Urothelium cell line (cell line): ENCODE results near the gene CHAD.
A peak's percentile ranks its signal among the peaks of the same experiment; 100 is the strongest.

Source experiments
- DNase-seq: peaks from one replicate; pipeline ENCODE4 v3.0.0; 2011; ENCODE audit warnings: low spot score, mixed read lengths
- FAIRE-seq: peaks from 2 replicates; lab custom pipeline; 2011; peaks lifted over from hg19 to GRCh38; lab: Jason Lieb, UNC

Gene CHAD

DNA sequence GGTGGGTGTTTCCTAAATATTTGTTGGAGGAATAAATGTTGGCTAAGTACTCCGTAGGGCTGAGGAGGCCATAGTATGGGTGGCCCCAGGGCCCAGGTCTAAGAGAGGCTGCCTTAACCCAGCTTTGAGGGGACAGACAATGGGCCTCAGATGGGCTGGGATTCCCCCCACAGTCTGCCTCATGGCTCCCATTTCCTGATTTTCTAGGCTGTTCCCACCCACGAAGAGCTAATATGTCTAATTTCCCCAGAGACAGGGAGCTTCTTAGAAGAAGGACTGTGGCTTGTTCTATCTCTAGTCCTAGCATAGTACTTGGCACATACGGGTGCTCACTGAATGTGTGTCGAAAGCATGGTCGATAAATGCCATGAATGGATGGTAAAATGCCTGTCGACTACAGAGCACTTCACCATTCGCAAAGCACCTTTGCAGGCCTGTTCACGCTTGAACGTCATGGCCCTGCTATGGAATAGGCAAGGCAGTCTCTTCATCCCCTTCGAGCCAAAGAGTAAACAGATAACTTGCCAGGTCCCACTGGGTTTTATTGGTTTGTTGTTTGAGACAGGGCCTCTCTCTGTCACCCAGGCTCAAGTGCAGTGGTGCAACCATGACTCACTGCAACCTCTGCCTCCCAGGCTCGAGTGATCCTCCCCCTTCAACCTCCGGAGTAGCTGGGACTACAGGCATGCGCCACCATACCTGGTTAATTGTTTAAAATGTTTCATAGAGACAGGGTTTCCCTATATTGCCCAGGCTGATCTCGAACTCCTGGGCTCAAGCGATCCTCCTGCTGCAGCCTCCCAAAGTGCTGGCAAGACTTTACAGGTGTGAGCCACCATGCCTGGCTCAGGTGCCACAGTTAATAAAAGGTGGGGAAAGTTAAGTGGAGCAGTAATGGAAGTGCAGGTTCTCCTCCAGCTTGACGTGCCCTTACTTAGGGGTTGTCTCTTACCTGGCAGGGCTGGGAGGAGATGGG is 9.7 kb downstream of the CHAD start:
- no peak for DNase-seq
- no peak for FAIRE-seq

GRCh38 chr17:50458270-50458669 is 10.4 kb downstream of the CHAD start:
- no peak for FAIRE-seq
- DNase-seq: no peak

GRCh38 chr17:50457621-50458020 is 11.1 kb downstream of the CHAD start:
- FAIRE-seq: no peak
- DNase-seq: no peak

DNA sequence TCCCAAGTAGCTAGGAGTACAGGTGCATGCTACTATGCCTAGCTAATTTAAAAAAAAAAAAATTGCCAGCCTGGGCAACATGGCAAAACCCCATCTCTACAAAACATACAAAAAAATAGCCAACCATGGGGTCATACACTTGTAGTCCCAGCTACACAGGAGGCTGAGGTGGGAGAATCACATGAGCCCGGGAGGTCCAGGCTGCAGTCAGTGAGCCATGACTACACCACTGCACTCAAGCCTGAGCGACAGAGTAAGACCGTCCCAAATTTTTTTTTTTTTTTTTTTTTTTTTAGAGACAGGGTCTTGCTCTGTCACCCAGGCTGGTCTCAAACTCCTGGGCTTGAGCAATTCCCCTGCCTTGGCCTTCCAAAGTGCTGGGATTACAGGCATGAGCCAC is 14.8 kb downstream of the CHAD start:
- no peak for FAIRE-seq
- DNase-seq: no peak

DNA sequence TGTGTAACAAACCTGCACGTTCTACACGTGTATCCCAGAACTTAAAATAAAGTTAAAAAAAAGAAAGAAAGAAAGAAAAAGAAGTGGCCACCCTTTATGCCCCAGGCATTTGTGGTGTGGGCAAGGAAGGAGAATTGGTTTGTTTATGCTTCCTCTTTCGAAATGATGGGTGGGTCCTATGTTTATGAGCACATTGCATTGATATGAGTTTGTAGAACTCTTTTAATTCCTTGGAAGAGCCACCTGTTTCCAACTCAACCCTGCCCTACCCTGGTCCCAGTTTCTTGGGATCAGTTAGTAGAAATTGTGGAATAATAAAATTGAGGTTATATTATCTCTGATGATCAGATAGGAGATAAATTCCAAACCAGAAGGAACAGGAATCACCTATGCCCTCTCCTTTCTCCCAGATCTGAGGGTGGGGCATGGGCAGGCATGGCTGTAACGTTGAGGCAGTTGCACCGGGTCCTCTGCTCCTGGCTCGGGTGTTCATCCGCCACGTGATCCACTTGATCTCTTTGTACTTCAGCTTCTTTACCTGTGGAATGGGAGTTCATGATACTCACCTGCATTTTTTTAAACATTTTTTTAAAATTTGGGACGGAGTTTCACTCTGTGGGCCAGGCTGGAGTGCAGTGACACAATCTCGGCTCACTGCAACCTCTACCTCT is 15.9 kb downstream of the CHAD start:
- FAIRE-seq: no peak

GRCh38 chr17:50451943-50452629 is 16.6 kb downstream of the CHAD start:
- peak; percentile 1 for DNase-seq
- no peak for FAIRE-seq

More for the DNA sequence above, 15.9 kb downstream of the CHAD start:
- DNase-seq: no peak

DNA sequence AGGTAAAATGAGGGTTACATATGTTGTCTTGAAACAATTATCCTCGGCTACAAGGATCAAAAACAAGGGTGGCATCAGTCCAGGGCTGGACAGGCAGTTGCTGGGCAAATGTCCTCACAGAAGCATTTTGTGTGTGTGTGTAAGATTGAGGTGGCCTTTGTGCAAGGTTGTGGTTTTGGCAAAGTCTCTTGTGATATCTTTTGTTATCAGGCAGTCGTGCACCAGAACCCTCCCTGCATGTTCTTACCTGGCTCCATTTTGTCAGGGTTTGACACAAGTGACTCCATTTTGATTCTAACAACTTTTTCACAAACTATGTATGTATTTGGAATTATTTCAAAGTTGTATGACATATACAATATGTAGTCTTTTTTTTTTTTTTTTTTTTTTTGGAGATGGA is 20.0 kb downstream of the CHAD start:
- FAIRE-seq: no peak
- no peak for DNase-seq

GRCh38 chr17:50447870-50448595 is 20.6 kb downstream of the CHAD start:
- FAIRE-seq: no peak
- no peak for DNase-seq

- no peak for DNase-seq
- no peak for FAIRE-seq
Measured at GRCh38 chr17:50445730-50446325, 22.9 kb downstream of the CHAD start.

DNA sequence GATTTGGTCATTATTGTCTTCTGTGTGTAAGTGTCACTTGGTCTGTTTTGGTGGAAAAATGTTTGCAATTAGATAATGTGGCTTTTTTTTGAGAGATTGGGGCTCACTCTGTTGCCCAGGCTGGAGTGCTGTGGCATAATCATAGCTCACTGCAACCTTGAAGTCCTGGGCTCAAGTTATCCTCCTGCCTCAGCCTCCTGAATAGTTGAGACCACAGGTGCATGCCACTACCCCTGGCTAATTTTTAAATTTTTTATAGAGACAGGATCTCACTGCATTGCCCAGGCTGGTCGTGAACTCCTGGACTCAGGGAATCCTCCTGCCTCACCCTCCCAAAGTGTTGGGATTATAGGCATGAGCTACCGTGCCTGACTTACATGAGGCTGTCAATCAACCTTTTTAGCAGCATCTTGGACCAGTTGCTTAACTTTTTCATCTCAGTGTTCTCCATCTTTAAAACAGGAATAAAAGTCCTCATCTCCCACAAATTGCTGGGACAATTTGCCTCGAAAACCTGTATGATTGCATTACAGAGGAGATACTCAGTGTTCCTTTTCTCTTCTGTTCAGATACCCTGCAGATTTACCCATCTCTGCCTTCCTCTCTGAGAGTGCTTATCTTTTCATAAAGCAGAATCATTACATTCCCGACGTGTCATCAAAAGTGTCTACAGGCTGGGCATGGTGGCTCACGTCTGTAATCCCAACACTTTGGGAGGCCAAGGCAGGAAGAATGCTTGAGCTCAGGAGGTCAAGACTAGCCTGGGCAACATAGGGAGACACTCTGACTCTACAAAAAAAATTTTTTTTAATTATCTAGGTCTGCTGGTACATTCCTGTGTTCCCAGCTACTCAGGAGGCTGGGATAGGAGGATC is 23.6 kb downstream of the CHAD start:
- no peak for FAIRE-seq
- no peak for DNase-seq

DNA sequence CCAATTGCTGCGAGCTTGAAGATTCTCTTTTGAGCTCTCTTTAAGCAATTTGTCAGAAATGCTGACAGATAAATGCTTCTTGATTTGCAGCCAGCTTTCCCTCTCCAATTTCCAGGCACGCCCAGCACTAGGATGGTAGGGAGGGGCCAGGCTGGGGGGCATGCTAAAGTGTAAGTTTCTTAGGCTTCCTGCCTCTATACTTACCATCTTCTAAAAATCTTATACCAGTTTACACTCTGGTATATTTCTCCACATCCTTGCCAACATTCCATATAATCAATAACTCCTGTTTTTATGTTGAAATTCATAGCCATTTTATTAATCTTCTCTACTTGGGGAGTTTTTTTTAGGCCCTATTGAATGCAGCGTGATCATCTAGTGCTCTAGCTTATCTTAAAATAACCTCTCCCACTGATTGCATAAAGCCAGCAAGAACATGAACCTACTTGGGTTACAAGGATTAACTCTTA is 25.1 kb downstream of the CHAD start:
- FAIRE-seq (no peak), DNase-seq (no peak)

GRCh38 chr17:50440838-50441829 is 27.5 kb downstream of the CHAD start:
- no peak for DNase-seq
- no peak for FAIRE-seq

DNA sequence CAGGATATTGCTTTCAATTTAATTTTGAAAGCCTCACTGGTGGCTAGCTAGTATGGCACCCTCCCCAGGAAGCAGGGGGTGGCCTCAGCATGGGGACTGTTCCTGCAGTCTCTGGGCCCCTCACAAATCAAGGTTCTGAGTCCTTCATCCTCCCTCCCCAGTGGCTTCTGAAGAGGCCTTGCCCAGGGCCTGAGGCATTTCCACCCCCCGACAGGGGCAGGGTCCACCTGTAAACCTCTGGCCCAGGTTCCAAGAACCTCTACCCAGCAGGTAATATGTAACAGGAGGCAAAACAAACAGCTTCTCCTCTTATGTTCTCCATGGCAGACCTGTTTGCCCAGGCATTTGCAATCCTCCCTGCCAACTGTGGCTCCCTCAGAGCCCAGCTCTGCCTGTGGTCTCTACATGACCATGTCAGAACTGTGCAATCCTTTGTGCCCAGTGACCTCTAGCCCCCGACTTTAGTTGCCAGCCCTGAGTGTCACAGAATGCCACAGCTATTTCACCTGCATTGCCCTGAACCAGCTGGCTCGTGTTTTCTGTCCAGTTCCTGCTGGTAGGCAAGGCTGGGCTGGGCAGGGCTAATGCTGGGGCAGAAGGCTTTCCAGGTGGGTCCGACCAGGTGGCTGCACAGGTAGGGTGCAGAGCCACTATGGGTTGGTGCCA is 28.4 kb downstream of the CHAD start:
- FAIRE-seq: no peak

DNA sequence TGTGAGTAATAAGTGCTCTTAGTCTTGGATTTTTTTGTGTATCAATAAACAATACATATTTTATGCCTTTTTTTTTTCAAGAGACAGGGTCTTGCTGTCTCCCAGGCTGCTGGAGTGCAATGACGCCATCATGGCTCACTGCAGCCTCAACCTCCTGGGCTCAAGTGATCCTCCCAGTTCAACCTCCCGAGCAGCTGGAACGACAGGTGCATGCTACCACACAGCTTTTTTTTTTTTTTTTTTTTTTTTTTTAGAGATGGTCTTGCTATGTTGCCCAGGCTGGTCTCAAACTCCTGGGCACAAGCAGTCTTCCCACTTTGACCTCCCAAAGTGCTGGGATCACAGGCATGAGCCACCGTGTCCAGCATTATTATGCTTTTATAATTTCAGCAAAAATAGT is 29.7 kb downstream of the CHAD start:
- no peak for FAIRE-seq
- DNase-seq: no peak

More for the DNA sequence above, 28.4 kb downstream of the CHAD start:
- no peak for DNase-seq

DNA sequence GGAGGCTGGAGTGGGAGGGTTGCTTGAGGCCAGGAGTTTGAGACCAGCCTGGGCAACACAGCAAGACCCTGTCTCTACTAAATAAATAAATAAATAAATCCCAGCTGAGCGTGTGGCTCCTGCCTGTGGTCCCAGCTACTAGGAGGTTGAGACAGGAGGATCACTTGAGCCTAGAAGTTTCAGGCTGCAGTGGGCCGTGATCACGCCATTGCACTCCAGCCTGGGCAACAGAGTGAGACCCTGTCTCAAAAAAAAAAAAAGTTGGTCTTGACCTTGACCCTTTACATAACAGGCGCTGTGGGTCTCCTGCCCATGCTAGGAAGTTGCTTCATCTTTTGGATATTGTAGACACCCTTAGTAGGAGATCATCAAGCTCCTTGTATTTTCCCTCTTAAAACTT is 31.3 kb downstream of the CHAD start:
- no peak for DNase-seq
- no peak for FAIRE-seq

- FAIRE-seq (no peak), DNase-seq (no peak)
Measured at GRCh38 chr17:50432125-50432762, 36.4 kb downstream of the CHAD start.
